Smooth muscle cell (in vitro differentiated cells): ENCODE results near the gene CUEDC1. TPM values are rescaled to one million over a fixed set of nuclear protein-coding genes. Genes with fewer than 3 reads are reported as not detected.

Experiments
- DNase-seq: peaks from one replicate; lab custom pipeline; 2025; ENCODE audit not compliant: unreplicated experiment; lab: John Stamatoyannopoulos, UW
- H2AFZ ChIP-seq: fragments of 200-600 bp; sonication (generic); 2 replicates; pipeline ENCODE4 v1.6.0; 2016; ENCODE audit warnings: antibody characterized with exemption, low read depth, mild to moderate bottlenecking
- H3F3A ChIP-seq: fragments of 200-600 bp; sonication (generic); 2 replicates; pipeline ENCODE4 v1.6.0; 2017; ENCODE audit warnings: antibody characterized with exemption, low read depth
- H3K27ac ChIP-seq: fragments of 200-600 bp; sonication (generic); 2 replicates; pipeline ENCODE4 v1.5.1; 2016; ENCODE audit warnings: low read depth, mild to moderate bottlenecking
- H3K27me3 ChIP-seq: fragments of 200-600 bp; sonication (generic); 2 replicates; pipeline ENCODE4 v1.6.1; 2016; ENCODE audit warnings: low read depth, mild to moderate bottlenecking
- H3K36me3 ChIP-seq: fragments of 200-600 bp; sonication (generic); 2 replicates; pipeline ENCODE4 v1.5.1; 2016; ENCODE audit warnings: low read depth
- H3K4me1 ChIP-seq: fragments of 200-600 bp; sonication (generic); 2 replicates; pipeline ENCODE4 v1.5.1; 2016; ENCODE audit warnings: low read depth
- H3K4me2 ChIP-seq: fragments of 200-600 bp; sonication (generic); 2 replicates; pipeline ENCODE4 v1.6.0; 2016; ENCODE audit warnings: mild to moderate bottlenecking
- H3K4me3 ChIP-seq: fragments of 200-600 bp; sonication (generic); 2 replicates; pipeline ENCODE4 v1.5.1; 2016; ENCODE audit warnings: mild to moderate bottlenecking
- H3K79me2 ChIP-seq: fragments of 200-600 bp; sonication (generic); 2 replicates; pipeline ENCODE4 v1.6.0; 2016; ENCODE audit warnings: low read depth, mild to moderate bottlenecking
- H3K9ac ChIP-seq: fragments of 200-600 bp; sonication (generic); 2 replicates; pipeline ENCODE4 v1.6.0; 2016; ENCODE audit warnings: low read depth
- H3K9me3 ChIP-seq: fragments of 200-600 bp; sonication (generic); replicated peaks from 2 replicates; pipeline ENCODE4 v1.5.1; 2016; ENCODE audit warnings: low read depth
- H4K20me1 ChIP-seq: fragments of 200-600 bp; sonication (generic); 2 replicates; pipeline ENCODE4 v1.6.0; 2016; ENCODE audit warnings: low read depth
- WGBS: methylation state at CpG from one replicate; pipeline ENCODE4 v1.1.7; 2016; ENCODE audit warnings: low lambda C conversion rate; 5-methylcytosine and 5-hydroxymethylcytosine counted together
- polyA plus RNA-seq: library from polyadenylated mRNA; unstranded; fragments of >200 nt; fragmentation: Nextera tagmentation; extraction: Ambion mirVana; gene quantifications from 2 replicates; pipeline ENCODE4 v1.2.1, GENCODE V29; 2016
- total RNA-seq: library from RNA; depleted of rRNA; stranded (reverse); fragments of >200 nt; gene quantifications from 2 replicates; pipeline ENCODE4 v1.2.3, GENCODE V29; 2014
- TF ChIP-seq, protein P1 (sequence below): fragments of 200-600 bp; sonication (generic); IDR thresholded peaks from 2 replicates; pipeline ENCODE4 v1.5.1; 2017; ENCODE audit warnings: borderline replicate concordance, mild to moderate bottlenecking, antibody characterized with exemption; ENCODE audit not compliant: insufficient read depth, poor library complexity, severe bottlenecking

CUEDC1 gene
- total and polyA plus RNA-seq, 2 experiments from 2014 or later = 11.1 to 11.7 TPM

DNA sequence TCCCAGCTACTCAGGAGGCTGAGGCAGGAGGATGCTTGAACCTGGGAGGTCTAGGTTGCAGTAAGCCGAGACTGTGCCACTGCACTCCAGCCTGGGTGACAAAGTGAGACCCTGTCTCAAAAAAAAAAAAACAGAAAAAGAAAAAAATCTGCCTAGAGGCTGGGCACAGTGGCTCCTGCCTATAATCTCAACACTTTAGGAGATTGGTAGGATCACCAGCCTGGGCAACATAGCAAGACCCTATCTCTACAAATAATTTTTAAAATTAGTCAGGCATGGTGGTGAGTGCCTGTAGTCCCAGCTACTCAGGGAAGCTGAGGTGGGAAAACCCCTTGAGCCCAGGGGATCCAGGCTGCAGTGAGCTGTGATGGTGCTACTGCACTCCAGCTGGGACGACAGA is 17.7 kb downstream of the CUEDC1 start:
- H3K4me1 ChIP-seq = peaks cover 24% of the 10 kb centered on the region
- 96% methylated on average over 2 of the region's 2 CpGs for WGBS
- TF ChIP-seq, protein P1, sequence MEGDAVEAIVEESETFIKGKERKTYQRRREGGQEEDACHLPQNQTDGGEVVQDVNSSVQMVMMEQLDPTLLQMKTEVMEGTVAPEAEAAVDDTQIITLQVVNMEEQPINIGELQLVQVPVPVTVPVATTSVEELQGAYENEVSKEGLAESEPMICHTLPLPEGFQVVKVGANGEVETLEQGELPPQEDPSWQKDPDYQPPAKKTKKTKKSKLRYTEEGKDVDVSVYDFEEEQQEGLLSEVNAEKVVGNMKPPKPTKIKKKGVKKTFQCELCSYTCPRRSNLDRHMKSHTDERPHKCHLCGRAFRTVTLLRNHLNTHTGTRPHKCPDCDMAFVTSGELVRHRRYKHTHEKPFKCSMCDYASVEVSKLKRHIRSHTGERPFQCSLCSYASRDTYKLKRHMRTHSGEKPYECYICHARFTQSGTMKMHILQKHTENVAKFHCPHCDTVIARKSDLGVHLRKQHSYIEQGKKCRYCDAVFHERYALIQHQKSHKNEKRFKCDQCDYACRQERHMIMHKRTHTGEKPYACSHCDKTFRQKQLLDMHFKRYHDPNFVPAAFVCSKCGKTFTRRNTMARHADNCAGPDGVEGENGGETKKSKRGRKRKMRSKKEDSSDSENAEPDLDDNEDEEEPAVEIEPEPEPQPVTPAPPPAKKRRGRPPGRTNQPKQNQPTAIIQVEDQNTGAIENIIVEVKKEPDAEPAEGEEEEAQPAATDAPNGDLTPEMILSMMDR = no peak

DNA sequence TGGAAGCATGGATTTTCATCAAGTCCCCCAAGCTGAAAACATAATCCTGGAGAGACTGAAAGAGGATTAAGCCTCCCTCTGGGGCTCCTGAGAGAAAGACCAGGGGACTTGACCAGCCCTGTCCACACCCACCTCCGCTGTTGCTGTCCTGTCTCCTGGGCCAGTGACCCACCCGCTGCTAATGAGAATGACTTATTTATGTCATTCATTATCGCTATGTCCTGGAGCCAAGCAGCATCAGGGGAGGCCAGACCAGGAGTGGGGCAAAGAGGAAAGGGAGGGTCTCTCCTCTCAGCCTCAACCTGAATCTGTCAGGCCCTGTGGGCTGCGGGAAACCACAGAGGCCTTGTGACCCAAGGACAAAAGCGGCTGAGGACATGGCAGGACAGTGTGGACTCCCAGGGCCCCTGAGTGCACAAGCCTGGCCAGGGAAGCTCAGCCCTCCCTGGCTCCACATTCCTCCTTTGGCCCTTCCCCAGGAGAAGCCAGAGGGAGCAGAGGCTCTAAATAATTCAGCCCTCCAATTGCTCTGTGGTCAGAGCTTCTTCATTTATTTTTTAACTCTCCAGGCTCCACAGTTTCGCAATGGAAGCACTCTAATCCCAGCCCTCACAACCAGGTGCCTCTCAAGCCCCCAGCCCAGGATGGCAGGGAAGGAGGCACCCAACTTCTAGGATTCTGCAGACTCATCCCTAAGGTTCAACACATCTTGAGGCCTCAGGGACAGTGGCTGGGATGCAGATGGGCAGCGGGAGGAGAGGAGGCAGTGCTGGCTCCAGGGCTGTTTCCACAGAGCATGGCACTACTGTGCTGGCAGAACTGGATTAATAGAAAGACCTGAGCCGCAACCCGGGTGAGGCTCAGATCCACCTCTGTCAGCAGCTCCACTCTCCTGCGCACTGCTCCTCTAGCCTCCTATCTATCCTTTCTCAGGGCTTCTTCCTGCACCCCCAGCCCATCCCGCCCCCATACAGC is 19.1 kb downstream of the CUEDC1 start:
- no peaks in the 10 kb centered on the region for H3K36me3 ChIP-seq
- H3K9me3 ChIP-seq = no peaks in the 10 kb centered on the region
- peaks cover 5% of the 10 kb centered on the region for H3F3A ChIP-seq
- H3K4me1 ChIP-seq = peaks cover 29% of the 10 kb centered on the region
- H3K79me2 ChIP-seq = peaks cover 44% of the 10 kb centered on the region
- H3K27me3 ChIP-seq = no peaks in the 10 kb centered on the region
- peak overlapping the region; percentile 84 for H3K9ac ChIP-seq
- H2AFZ ChIP-seq = no peak overlapping the region
- peak; percentile 62 for DNase-seq
- TF ChIP-seq, protein P1 = no peak
- peak overlapping the region; percentile 97 for H3K27ac ChIP-seq
- no peak overlapping the region for H3K4me3 ChIP-seq
- H4K20me1 ChIP-seq = peaks cover 24% of the 10 kb centered on the region
- 54% methylated on average over 10 of the region's 11 CpGs for WGBS
- peak overlapping the region; percentile 77 for H3K4me2 ChIP-seq

More for the DNA sequence above, 17.7 kb downstream of the CUEDC1 start:
- Histone ChIP-seq H3K36me3 (no peaks in the 10 kb centered on the region), H3K9ac (no peak overlapping the region), H2AFZ (no peak overlapping the region), H3K4me2 (no peak overlapping the region), H4K20me1 (peaks cover 30% of the 10 kb centered on the region), H3F3A (peaks cover 5% of the 10 kb centered on the region), H3K27ac (no peak overlapping the region), H3K4me3 (no peak overlapping the region), H3K79me2 (peaks cover 50% of the 10 kb centered on the region), H3K27me3 (no peaks in the 10 kb centered on the region), H3K9me3 (no peaks in the 10 kb centered on the region)
- DNase-seq = no peak

DNA sequence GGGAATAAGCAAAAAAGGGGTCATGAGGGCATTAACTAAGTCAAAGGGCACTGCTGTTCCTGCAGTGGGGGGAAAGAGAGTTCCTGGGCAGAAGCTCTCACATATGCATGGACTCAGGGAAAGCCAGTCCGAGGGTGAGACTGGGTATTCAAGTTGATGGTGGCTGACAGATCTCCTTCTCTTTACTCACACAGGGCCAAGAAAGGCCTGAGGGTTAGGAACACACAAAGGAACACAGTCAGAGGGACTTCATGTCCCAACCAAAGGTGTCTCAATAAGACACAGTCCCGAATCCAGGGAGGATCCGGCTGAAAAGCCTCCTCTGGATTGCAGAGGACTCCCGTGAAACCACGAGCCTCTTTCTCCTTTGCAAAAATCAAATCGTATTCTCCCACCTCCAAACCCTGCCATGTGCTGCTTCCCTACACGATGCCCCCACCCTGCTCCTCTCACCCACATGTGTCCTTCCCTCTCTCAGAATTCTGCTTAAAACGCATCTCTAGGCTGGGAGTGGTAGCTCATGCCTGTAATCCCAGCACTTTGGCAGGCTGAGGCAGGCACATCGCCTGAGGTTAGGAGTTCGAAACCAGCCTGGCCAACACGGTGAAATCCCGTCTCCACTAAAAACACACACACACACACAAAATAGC is 23.6 kb downstream of the CUEDC1 start:
- Histone ChIP-seq H3K9me3 (no peaks in the 10 kb centered on the region), H3K9ac (no peak overlapping the region), H3K79me2 (peaks cover 30% of the 10 kb centered on the region), H3K36me3 (no peaks in the 10 kb centered on the region), H3K27me3 (no peaks in the 10 kb centered on the region), H3F3A (no peaks in the 10 kb centered on the region), H3K4me1 (peaks cover 54% of the 10 kb centered on the region), H2AFZ (no peak overlapping the region), H3K4me3 (no peak overlapping the region), H3K4me2 (no peak overlapping the region), H4K20me1 (peaks cover 41% of the 10 kb centered on the region), H3K27ac (no peak overlapping the region)
- TF ChIP-seq, protein P1 = no peak
- 90% methylated on average over 12 of the region's 12 CpGs for WGBS
- no peak for DNase-seq
